HG03378 (cell line): ENCODE results near the gene PIGB.
"Not testable (repeated sequence)": the region's sequence is repeated elsewhere in the genome, so short reads cannot be mapped to it uniquely, and the experiment has no call there.

ENCODE experiments used
- ATAC-seq: cut with Tn5 transposase; IDR thresholded peaks from one replicate; pipeline ENCODE4 v1.9.1; 2021; ENCODE audit warnings: mild to moderate bottlenecking, moderate library complexity; ENCODE audit not compliant: unreplicated experiment

The PIGB gene

DNA sequence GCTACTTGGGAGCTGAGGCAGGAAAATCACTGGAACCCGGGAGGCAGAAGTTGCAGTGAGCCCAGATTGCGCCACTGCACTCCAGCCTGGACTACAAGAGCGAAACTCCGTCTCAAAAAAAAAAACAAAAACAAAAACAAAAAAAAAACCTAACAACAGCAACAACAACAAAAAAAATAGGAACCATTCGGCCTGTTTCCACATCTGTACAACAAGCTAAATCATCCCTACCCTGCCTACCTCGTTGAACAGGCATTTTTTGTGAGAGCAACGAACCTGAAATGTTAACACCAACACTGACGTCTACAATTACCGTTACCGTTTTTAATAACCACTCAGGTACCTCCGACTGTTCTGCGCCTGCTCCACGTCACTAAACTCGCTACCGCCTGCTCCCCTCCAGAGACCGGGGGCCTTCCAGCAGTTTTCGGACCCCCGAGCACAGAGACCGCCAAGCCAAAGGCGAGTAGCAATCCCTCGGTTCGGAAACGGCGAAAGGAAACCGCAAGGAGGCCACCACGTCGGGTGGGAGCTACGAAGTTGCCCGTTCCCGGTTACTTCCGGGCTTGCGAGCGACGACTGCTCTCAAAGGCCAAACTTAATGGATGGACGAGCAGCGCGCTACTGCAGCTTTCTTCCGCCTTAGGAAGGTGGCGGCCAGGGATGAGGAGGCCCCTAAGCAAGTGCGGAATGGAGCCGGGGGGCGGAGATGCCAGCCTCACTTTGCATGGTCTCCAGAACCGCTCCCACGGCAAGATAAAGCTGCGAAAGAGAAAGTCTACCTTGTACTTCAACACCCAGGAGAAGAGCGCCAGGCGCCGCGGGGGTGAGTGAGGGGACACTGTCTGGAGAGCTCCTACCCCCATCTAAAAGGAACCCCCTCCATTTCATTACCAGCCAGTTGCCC lies at the start of gene PIGB, which contains the start of gene PIGBOS1:
TSS of gene PIGB (plus strand) at position 635 of the 907 bp plus-strand sequence. CDS start at position 664, 29 bp downstream.
TSS of gene PIGBOS1 (minus strand) at position 536 of the 907 bp plus-strand sequence. CDS start 1,331 bp downstream, outside the sequence.
- peak; percentile 82 for ATAC-seq

GRCh38 chr15:55270291-55270690 lies 48.7 kb upstream of the PIGB start:
- ATAC-seq: no peak

DNA sequence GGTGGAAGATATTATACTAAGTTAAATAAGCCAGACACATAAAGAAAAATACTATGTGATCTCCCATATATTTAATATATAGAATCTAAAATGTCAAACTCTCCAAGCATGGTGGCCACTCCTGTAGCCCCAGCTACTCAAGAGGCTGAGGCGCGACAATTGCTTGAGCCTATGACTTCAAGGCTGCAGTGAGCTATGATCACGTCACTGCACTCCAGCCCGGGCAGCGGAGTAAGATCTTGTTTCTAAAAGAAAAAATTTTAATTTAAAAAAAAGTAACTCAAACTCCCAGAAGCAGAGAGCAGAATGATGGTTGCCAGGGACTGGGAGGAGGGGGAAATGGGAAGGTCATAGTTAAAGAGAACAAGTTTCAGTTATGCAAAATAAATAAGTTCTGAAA lies 42.7 kb upstream of the PIGB start:
- ATAC-seq: no peak

GRCh38 chr15:55277116-55277564 lies 41.9 kb upstream of the PIGB start:
- ATAC-seq: peak; percentile 69

DNA sequence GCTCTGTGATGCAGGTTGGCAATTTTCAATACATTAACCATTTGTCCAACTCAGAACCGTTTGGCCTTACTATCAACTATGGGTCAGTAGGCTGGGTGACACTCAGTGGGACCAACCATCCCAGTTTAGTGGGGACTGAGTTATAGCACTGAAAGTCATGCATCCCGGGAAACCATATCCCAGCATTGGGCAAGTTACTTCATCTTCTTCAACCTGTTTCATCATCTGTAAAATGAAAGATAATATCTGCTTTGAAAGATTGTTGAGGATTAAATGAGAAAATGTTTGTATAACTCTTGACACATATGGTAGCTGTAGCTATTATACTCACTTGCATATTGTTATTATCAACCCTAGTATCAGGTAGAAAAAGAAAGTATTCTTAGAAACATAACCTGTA lies 41.3 kb upstream of the PIGB start:
- no peak for ATAC-seq

DNA sequence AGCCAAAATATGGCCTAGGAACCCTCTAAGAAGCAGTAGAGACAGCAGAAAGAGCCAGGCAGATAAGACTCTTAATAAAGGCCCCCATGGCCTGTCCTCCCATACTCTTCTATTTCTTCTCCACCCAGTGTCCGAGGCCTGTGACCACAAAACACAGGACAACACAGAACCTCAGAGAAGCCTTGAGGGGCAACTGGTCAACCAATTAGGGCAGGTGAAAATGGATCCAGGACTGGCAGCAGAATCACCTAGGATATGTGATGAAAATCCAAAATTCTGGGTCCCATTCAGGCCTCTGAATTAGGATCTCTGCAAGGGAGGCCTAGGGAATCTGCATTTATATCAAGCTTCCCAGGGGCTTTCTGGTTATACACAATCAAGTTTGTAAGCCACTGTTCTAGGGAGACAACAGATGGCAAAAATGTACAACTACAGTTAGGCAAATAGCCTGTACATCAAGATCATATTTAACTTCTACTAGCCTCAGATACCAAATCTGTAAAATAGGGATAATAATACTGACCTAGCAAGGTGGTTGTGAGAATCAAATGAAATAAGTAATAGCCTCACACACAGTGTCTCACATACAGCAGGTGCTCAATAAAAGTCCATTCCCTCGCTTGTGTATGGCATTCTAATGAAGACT lies 39.8 kb upstream of the PIGB start:
- no peak for ATAC-seq

DNA sequence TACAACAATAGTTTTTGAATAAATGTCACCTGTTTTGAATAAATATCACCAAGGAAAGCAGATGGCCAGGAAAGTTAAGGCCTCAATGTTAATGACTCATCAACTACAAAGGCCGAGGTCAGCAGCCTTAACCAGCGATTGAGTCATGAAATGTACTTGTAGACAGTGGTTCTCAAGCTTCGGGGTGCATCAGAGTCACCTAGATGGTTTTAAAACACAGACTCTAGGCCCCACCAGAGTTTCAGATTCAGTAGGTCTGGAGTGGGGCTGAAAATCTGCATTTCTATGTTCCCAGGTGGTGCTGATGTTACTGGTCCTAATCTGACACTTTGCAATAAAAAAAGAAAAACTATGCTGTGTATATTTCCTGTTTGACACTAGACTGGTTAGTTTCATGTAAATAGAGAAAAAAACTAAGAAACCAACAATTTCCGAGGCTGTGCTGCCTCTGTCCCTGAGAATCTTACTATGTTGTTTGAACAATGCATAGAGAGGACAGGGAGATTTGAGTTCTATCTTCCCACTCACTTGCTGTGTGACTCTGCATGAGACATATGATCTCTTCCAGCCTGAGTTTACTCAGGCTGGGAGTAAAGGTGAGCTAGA lies 39.2 kb upstream of the PIGB start:
- peak; percentile 77 for ATAC-seq

DNA sequence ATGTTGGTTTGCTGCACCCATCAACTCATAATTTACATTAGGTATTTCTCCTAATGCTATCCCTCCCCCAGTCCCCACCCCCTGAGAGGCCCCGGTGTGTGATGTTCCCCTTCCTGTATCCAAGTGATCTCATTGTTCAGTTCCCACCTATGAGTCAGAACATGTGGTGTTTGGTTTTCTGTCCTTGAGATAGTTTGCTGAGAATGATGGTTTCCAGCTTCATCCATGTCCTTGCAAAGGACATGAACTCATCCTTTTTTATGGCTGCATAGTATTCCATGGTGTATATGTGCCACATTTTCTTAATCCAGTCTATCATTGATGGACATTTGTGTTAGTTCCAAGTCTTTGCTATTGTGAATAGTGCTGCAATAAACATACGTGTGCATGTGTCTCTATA lies 38.4 kb upstream of the PIGB start:
- ATAC-seq: not testable (repeated sequence)

DNA sequence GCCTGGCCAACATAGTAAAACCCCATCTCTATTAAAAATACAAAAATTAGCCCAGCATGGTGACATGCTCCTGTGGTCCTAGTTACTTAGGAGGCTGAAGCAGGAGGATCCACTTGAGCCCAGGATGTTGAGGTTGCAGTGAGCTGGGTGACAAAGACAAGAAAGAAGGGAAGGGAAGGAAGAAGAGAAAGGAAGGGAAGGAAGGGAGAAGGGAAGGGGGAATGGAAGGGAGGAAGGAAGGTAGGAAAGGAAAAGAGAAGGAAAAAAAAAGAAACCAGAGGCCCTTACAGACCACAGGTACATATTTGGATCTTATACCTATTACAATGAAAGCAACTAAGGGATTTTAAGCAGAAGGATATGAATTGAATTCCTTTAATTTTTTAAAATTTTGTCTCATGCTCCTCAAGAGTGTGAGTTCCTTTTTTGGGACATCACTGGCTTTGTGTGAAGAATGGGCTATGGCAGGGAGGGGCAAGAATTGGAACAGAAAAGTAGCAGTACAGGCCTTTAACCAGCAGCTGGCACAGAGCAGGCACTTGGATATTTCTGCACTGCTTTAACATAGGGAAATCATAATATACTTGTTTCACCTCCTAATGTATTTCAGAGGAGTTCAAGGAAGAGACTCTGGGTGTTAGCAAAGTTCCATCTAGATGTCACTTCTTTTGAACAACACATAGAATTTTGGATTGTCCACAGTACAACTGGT lies 37.3 kb upstream of the PIGB start:
- ATAC-seq: no peak

DNA sequence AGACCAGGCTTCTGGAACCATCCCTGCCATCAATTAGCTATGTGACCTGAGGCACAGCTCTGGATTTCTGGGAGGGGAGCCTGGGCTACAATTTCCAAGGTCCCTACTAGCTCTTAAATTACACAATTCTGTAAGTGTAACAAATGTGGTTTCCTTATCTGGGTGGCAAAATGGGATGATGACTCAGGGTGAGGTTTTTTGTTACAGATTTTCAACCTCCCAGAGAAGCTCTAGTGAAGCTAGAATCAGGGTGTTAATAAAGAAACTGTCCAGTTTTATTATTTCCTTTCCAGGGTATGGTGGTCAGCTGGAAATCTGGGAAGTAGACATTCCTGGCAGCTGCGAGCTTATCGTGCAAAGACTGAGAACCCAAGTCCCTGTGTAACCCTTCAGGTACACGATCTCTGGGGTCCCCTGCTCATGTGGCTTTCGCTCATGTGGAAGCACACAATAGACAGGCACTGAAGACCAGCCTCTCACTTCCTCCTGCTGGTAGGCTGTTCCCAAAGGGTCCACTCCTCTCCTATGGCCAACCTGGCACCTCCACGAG lies 36.7 kb upstream of the PIGB start:
- ATAC-seq: no peak

GRCh38 chr15:55283379-55284147 lies 35.5 kb upstream of the PIGB start:
- no peak for ATAC-seq

DNA sequence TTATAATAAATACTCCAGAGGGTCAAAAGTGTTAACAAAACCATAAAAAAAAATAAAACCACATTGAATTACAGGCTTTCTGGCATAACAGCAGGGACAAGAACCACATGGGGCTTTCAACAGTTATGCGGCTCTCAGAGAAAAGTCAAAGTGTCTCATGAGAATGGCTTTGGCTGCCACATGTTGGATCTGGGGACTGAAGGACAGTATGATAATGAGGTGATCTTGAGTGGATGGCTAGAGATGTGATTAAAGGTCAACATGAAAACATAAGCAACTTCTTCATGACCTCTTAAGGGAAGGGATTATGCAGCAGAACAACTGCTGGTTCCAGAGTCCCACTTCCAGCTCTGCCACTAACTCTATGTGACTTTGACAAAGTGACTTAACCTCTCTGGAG lies 34.6 kb upstream of the PIGB start:
- no peak for ATAC-seq

DNA sequence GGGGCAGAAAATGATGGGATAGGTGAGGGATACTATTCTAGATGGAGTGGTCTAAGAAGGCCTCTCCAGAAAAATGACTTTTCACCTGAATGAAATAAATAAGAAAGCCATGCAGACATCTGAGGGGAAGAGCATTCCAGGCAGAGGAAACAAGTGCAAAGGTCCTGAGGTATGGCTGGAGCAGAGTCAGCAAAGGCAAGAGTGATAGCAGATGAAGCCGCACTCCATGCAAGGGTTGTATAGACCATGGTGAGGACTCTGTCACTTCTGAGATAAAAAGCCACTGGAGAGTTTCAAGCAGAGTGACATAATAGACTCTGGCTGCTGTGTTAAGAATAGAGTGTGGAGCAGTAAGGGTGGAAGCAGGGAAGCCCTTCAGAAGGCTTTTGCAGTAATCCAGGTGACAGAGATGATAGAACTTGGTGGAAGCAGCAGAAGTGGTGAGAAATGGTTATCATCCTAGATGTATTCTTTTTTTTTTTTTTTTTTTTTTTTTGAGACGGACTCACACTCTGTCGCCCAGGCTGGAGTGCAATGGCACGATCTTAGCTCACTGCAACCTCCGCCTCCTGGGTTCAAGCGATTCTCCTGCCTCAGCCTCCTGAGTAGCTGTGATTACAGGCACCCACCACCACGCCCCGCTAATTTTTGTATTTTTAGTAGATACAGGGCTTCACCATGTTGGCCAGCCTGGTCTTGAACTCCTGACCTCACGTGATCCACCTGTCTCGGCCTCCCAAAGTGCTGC lies 32.4 kb upstream of the PIGB start:
- not testable (repeated sequence) for ATAC-seq

DNA sequence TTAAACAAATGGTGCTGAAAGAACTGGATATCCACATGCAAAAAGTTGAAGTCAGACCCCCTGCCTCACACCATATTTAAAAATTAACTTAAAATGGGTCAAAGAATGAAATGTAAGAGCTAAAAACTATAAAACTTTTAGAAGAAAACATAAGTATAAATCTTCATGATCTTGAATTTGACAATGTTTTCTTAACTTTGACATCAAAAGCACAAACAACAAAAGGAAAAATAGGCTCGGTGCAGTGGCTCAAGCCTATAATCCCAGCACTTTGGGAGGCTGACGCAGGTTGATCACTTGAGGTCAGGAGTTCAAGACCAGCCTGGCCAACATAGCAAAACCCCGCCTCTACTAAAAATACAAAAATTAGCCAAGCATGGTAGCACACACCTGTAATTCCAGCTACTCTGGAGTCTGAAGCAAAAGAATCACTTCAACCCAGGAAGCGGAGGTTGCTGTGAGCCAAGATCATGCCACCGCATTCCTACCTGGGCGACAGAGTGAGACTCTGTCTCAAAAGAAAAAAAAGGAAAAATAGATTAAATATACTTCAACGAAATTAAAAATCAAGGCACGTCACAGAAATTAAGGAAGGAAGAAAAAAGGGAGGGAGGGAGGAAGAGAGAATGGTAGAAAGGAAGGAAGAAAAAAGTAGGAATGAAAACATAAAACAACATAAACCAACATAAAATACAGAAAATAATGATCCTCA lies 30.9 kb upstream of the PIGB start:
- ATAC-seq: no peak

DNA sequence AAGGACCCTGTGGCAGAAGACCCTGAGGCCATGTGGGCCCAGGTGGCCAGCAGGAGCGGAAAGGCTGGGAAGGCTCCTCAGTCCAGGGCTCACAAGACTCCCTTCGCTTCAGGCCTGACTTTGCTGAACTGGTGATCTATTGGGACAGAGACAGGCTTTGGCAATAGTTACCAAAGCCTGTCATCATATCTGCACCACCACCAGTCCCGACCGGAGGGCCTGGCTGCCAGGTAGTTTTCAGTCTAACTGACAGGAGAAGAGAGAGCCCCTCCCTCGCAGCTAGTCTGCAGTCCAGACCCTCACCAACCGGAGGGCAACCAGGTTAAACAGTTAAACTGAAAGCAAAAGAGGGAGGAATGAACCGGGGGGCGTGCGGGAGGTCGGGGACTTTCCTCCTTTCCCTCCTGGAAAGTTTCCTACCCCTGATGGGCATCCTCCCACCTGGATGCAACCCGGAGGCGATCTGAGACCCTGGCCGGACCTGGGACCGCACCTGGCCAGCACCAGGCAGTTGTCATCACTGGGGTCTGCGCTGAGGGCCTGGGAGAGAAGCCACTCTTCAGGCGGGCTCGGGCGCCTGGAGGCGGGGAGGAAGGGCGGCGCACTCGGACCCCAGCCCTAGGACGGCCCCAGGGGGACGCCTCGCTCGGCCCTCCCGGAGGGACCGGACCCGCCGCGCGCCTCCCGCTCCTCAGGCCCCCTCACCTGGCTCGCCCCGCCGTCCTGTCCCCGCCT lies 29.8 kb upstream of the PIGB start:
- peak; percentile 25 for ATAC-seq

DNA sequence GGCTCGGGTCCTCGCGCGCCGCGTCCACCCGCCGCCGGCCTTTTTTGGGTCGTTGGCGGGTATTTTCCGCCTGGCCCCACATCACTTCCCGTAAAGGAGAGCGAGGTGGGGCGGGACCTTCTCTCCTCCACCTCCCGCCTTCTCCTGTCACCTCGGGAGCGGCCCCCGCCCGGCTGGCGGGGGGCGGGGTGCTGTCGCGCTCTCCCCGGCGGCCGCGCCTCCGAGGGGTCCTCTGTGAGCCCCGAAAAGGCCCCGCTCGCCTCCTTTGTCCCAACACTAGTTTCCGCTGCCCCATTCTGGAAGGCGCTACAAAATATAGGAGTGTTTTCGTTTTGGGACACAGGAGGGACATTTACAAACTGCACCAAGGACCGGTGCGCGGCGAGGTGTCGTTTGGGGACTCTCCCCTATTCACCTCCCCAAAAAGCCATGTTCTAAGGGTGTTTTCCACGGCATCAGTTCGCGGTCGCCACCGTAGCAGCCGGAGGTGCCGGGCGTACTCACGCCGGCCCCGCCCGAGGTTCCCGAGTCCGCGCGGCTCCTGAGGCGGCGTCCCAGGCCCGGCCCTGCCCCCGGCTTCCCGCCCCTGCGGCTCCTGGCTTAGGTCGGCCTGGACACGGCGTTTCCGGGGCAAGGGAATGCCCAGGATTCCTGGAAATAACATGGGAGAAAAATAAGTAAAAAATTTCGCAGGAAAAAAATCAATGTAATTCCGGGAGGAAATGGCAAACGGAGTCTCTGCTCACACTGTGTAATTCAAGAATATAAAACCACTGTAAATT lies 29.1 kb upstream of the PIGB start, which contains the start of gene RAB27A:
TSS of gene RAB27A (minus strand) at position 68 of the 782 bp plus-strand sequence. CDS start 54,879 bp downstream, outside the sequence.
- peak; percentile 50 for ATAC-seq

DNA sequence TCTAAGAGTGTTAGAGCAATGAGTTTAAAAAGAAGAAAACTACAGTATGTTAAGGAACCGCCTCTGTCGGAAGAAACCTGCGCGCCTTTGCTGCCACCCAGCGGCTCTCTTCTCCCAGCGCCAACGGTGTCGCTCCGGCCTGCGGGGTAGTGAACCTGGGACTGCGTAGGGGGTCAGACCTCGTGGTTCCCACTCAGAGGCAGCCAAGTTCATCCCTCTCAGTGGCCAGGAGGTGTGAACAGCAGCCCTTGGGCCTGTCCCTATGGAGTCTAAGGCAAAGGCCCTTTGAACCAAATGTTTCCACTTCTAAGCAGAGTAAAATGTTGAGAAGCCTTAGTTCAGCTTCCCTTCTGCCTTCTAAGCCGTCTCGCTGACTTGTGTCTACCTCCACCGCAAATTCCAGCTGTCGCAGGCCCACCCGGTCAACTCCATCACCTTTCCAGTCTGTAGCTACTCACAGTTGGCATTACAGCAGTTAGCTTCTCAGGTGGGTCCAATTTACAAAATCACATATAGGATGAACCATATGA lies 28.4 kb upstream of the PIGB start:
- peak; percentile 75 for ATAC-seq
